Dedifferentiated amniotic fluid mesenchymal stem cell (primary cell): ENCODE results near the gene MAP1LC3B.
"Not testable (repeated sequence)": the region's sequence is repeated elsewhere in the genome, so short reads cannot be mapped to it uniquely, and the experiment has no call there.

ENCODE experiments used
- DNase-seq: peaks from one replicate; pipeline ENCODE4 v3.0.0-alpha.2; 2016; ENCODE audit errors: extremely low spot score

The MAP1LC3B gene

GRCh38 chr16:87380881-87381280 lies 11.3 kb upstream of the MAP1LC3B start:
- no peak for DNase-seq

- no peak for DNase-seq
These were observed 9.9 kb upstream of the MAP1LC3B start for GRCh38 chr16:87382023-87382785.

DNA sequence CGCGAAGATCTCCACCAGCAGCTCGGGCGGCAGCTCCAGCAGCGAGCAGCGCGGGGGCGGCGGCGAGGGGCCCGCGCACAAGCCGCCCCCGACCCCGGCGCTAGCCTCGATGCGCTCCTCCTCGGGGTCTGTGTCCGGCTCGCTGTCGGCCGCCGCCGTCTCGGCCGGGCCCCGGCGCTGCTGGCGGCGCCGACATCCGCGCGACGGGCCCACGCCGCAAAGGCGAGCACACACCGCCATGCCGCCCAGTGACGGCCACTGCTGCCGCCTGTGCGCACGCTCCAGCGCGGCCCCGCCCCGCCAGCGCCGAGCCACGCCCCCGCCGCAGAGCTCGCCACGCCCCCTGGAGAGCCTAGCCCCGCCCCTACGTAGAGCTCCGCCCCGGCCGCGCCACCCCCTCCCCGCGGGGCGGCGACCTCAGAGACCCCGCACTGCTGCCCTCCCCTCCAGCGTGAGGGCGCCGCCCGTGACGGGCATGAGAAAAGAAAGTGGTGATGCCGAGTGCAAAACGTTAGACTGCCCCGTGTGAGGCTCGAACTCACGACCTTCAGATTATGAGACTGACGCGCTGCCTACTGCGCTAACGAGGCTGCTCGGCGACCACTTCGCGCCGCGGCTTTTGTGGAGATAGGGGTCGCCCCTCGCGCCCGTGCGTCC lies 8.5 kb upstream of the MAP1LC3B start, which contains the start of gene FBXO31:
Gene FBXO31 (minus strand): TSS at position 272 of the 657 bp plus-strand sequence. CDS start 32 bp downstream, at position 240.
- DNase-seq = peak; percentile 88

- DNase-seq = peak; percentile 17
These were observed 7.8 kb upstream of the MAP1LC3B start for GRCh38 chr16:87384162-87384874.

- not testable (repeated sequence) for DNase-seq
These were observed 7.3 kb upstream of the MAP1LC3B start for GRCh38 chr16:87384875-87385167.

GRCh38 chr16:87387942-87388817 lies 4.0 kb upstream of the MAP1LC3B start:
- peak; percentile 99 for DNase-seq

GRCh38 chr16:87388818-87389134 lies 3.4 kb upstream of the MAP1LC3B start:
- no peak for DNase-seq

DNA sequence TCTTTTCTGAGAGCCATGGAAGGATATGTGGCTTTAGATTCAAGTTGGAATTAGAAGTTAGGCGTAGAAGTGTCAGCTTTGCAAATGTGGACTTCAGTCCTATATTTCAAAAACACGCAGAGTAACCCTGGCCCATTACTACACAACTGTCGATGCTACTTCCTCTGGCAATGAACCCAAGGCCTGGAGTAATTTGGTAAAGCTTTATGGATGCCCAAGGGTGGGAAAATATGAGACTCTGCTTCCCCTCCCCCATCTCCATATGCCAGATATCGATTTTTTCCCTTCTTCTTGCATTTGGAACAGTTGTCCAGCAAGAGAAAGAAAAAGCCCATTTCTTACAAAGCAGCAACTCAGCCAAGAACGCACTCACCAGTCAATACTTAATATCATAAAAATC lies 2.9 kb upstream of the MAP1LC3B start:
- no peak for DNase-seq

- DNase-seq = not testable (repeated sequence)
These were observed 2.2 kb upstream of the MAP1LC3B start for GRCh38 chr16:87389914-87390313.

GRCh38 chr16:87390641-87391323 lies 1.4 kb upstream of the MAP1LC3B start:
- no peak for DNase-seq

DNA sequence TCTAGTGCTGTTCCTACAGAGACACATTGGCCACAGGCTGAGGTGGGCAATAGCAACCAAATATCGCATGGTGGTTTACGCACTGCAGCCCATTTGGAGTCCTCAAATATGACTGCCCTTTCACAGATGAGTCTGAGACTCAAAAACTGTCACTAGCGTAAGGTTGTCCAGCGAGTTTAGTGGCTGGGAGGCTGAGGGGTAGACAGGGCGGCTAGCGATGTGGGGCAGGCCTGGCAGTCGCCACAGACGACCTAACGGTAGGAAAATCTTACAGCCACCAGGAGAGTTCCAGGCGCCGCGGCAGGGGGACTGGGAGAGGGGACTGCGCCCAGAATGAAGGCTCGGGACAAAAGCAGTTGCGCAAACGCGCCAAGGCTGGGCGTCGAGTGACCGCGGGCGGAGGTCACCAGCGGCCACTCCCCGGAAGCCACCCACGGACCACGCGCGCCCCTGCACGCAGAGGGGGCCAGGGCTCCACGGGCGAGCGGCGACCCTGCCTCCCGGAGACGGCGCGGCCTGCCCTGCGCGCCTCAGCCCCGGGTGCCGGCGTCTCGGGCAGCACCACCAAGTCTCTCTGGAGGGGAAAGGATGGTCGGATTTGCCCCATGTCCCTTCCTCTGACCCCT lies 699 bp upstream of the MAP1LC3B start:
- DNase-seq = no peak

DNA sequence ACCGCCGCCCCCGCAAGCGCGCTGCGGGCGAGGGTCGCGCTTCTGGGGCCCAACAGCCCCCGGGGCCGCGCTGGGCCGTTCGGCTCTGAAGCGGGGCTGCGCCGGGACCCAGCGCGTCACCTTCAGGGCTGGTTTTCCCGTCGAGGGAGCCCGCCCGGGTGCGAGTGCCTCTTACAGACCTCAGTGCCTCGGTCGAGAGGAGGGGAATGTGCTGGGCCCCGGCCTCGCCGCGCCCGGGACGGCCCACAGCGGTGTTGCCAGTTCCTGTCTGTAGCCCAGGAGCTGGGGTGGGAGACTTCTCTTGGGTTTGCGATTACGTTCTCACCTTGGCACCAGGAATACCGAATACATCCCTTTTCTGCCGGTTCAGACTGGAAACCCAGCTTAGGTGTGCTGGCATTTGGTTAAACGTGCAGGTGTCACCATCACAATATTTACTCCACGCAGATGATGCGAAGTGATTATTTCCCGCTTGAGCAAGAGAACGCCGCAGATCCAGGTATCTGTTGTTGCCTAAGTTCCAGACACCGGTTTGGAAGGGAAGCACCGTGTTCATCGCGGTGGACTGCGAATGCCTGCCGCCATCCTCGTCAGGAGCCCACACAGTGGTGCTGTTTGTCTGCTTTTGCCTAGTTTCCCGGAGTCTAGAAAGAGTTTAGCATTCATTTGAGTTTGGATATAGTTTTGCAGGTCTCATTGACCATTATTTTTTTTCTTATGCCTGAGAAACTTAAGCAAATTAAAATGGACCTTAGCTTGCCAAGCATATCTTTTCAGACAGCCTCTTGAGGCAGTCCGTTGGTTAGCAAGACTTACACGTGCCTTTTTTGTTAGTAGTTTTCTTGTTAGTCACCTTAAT lies 914 bp downstream of the MAP1LC3B start:
- peak; percentile 33 for DNase-seq

- no peak for DNase-seq
These were observed 1.5 kb downstream of the MAP1LC3B start for GRCh38 chr16:87393680-87394055.

- no peak for DNase-seq
These were observed 3.2 kb downstream of the MAP1LC3B start for GRCh38 chr16:87395181-87395842.

- DNase-seq = no peak
These were observed 12.9 kb downstream of the MAP1LC3B start for GRCh38 chr16:87404764-87405625.

DNA sequence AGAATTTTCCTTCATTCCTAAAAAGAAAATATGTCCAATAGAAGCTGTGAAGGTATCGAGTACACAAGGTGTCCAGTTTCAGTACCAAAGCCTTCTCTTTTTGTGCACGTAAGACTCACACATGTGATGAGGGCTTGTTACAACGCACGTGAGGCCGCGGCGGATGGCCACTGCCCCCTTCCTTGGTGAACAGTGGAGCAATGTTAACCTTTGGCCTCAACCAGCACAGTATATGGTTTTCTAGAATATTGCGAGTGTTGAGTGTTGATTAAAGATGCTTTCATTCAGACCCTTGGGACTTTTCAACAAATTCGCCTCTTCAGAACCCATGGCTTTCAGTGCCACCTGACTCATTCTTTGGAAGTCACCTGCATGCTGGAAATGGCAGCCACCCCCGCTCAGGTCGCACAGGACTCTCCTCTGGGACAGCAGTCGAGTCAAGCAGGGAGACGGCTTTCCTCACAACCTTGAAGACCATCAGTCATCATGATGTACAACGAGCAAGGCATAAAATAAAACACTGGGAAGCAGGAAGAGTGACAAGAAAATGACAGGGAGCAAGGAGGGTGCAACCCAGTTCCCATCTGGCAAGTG lies 14.5 kb downstream of the MAP1LC3B start:
- no peak for DNase-seq

- DNase-seq = no peak
These were observed 15.5 kb downstream of the MAP1LC3B start for GRCh38 chr16:87407511-87408112.

DNA sequence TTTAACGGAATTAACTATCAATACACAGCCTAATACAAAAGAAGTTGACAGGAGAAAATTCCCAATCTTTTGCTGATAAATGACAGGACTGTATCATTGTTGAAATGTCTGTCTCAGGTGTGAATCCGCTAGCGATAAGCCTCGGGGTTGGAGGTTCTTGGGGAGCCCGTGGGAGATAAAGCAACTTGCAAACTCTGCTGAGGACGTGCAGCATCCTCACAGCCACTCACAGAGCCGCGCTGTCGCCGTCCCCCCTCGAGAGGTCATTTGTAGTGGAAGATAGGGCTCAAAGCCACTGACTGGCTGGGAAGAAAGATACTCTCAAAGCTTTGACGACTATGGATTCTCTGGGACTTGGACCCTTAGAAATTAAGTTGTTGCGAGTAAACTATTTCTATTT lies 17.0 kb downstream of the MAP1LC3B start:
- no peak for DNase-seq
